Measurements from ENCODE around the gene CCDC32.
A peak's percentile ranks its signal among the peaks of the same experiment; 100 is the strongest.

Gene CCDC32

GRCh38 chr15:40513609-40514008 lies 51.2 kb downstream of the CCDC32 start:
- DNase-seq = no peak
- H3K4me1 ChIP-seq = peaks cover 0 to 17% (median 10%) of the 10 kb centered on the region in 4 donors
- H3K36me3 ChIP-seq = no peaks in the 10 kb centered on the region
- no peak overlapping the region for H3K27ac ChIP-seq
- TF ChIP-seq, protein P1, sequence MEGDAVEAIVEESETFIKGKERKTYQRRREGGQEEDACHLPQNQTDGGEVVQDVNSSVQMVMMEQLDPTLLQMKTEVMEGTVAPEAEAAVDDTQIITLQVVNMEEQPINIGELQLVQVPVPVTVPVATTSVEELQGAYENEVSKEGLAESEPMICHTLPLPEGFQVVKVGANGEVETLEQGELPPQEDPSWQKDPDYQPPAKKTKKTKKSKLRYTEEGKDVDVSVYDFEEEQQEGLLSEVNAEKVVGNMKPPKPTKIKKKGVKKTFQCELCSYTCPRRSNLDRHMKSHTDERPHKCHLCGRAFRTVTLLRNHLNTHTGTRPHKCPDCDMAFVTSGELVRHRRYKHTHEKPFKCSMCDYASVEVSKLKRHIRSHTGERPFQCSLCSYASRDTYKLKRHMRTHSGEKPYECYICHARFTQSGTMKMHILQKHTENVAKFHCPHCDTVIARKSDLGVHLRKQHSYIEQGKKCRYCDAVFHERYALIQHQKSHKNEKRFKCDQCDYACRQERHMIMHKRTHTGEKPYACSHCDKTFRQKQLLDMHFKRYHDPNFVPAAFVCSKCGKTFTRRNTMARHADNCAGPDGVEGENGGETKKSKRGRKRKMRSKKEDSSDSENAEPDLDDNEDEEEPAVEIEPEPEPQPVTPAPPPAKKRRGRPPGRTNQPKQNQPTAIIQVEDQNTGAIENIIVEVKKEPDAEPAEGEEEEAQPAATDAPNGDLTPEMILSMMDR (IDR thresholded peaks at IDR 0.05) = no peak
- intact Hi-C loops (cut with DNase I; ENCODE audit: low total_unique reads) = no loop called here
- H3K27me3 ChIP-seq = no peaks in the 10 kb centered on the region
- H3K4me3 ChIP-seq = no peak overlapping the region
- no peaks in the 10 kb centered on the region for H3K9me3 ChIP-seq

- Histone ChIP-seq H3K27ac (no peak overlapping the region), H3K9me3 (no peaks in the 10 kb centered on the region), H3K27me3 (no peaks in the 10 kb centered on the region), H3K36me3 (no peaks in the 10 kb centered on the region), H3K4me1 (peaks cover 0 to 17% (median 11%) of the 10 kb centered on the region in 4 donors), H3K4me3 (no peak overlapping the region)
- intact Hi-C loops (cut with DNase I; ENCODE audit: low total_unique reads) = no loop called here
- no peak for DNase-seq
- TF ChIP-seq, protein P1 (IDR thresholded peaks at IDR 0.05) = no peak
Measured at GRCh38 chr15:40512440-40512839, 52.4 kb downstream of the CCDC32 start.

DNA sequence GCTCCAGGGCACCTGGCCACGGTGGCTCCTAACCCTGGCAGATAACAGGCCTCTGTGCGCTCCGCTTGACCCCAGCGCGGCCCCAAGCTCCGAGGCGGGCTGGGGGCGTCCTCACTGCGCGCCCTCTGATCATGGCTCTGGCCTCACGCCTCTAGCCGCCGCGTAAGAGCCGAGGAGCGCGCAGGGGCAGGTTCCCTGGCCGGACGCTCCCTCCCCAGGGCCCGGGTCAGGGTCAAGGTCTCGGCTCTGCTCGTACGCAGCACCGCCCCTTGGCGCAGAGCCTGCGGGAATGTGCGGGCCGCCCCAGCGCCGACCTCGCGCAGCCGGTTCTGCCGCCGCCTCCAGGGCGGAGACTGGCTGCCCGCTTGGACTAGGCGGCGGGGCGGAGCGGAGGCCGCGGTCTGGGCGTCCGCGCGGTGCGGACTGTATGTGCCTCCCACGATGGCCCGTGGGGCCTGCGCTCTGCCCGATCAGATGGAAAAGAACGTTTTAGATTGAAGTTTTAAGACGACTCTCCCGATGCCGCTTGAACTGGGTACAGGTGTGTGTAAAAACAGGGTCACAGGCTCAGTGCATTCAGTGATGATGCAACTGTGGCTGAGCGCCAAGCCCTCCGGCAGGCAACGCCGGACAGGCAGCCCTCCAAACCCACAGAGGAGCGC lies 53.2 kb downstream of the CCDC32 start:
- Histone ChIP-seq H3K27ac (peak overlapping the region in 1 of 2 donors; percentile 12), H3K4me3 (peak overlapping the region; percentile 46 to 59), H3K9me3 (no peaks in the 10 kb centered on the region), H3K4me1 (peaks cover 0 to 25% (median 14%) of the 10 kb centered on the region in 4 donors), H3K27me3 (no peaks in the 10 kb centered on the region), H3K36me3 (no peaks in the 10 kb centered on the region)
- DNase-seq = peak; percentile 29 to 69
- TF ChIP-seq, protein P1 (IDR thresholded peaks at IDR 0.05) = no peak
- intact Hi-C loops (cut with DNase I; ENCODE audit: low total_unique reads) = no loop called here

DNA sequence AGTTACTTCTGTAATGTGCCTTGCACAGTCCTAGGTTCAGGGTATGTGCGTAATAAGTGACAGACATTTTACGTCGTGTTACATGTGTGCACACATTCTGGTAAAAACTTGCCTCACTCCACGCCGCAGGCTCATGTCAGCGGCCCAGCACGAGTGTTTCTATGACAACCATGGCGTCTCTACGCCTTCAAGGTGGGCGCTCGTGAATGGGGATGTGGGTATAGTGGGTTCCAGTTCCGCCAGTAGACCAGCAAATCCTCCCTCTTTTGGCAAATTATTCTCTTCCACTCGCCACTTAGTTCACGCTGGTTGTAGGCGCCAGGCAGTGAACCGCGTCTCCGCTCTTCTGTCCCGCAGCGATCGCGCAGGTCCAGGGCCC lies 53.8 kb downstream of the CCDC32 start:
- H3K36me3 ChIP-seq = no peaks in the 10 kb centered on the region
- H3K27ac ChIP-seq = peak overlapping the region in 1 of 2 donors; percentile 12
- intact Hi-C loops (cut with DNase I; ENCODE audit: low total_unique reads) = no loop called here
- TF ChIP-seq, protein P1 (IDR thresholded peaks at IDR 0.05) = no peak
- no peak for DNase-seq
- peaks cover 0 to 25% (median 14%) of the 10 kb centered on the region in 4 donors for H3K4me1 ChIP-seq
- H3K4me3 ChIP-seq = peak overlapping the region; percentile 46 to 59
- no peaks in the 10 kb centered on the region for H3K9me3 ChIP-seq
- H3K27me3 ChIP-seq = no peaks in the 10 kb centered on the region

- Histone ChIP-seq H3K4me3 (no peak overlapping the region), H3K9me3 (no peaks in the 10 kb centered on the region), H3K27ac (no peak overlapping the region), H3K4me1 (peaks cover 0 to 25% (median 14%) of the 10 kb centered on the region in 4 donors), H3K27me3 (no peaks in the 10 kb centered on the region), H3K36me3 (no peaks in the 10 kb centered on the region)
- DNase-seq = no peak
- TF ChIP-seq, protein P1 (IDR thresholded peaks at IDR 0.05) = no peak
- intact Hi-C loops (cut with DNase I; ENCODE audit: low total_unique reads) = no loop called here
Measured at GRCh38 chr15:40510201-40510600, 54.6 kb downstream of the CCDC32 start.

Data from tibial artery (tissue), 4 donors.